Spinal cord (tissue), 10 donors: ENCODE measurements around the gene LRMDA. TPM values are rescaled to one million over a fixed set of nuclear protein-coding genes. Genes with fewer than 3 reads are reported as not detected.

Experiments
- DNase-seq, 6 donors: peaks; one replicate each; pipeline versions ENCODE4 v3.0.0 to v3.0.0-alpha.2; 2013 to 2015; ENCODE audit warnings: low spot score in 6 of 6, low read depth in 4 of 6
- H3K27ac ChIP-seq: one replicate; pipeline ENCODE4 v1.5.1; 2013; ENCODE audit warnings: low read depth, low read length, control low read depth
- H3K27me3 ChIP-seq: one replicate; pipeline ENCODE4 v1.6.1; 2013; ENCODE audit warnings: low read length; ENCODE audit not compliant: control insufficient read depth, insufficient read depth
- H3K36me3 ChIP-seq: one replicate; pipeline ENCODE4 v1.6.1; 2013; ENCODE audit warnings: low read length; ENCODE audit not compliant: control insufficient read depth, insufficient read depth
- H3K4me1 ChIP-seq: one replicate; pipeline ENCODE4 v1.6.1; 2013; ENCODE audit warnings: low read length; ENCODE audit not compliant: control insufficient read depth, insufficient read depth
- H3K4me3 ChIP-seq: one replicate; pipeline ENCODE4 v1.5.1; 2013; ENCODE audit warnings: low read depth, low read length, control low read depth
- H3K9me3 ChIP-seq: one replicate; pipeline ENCODE4 v1.6.1; 2013; ENCODE audit warnings: low read length; ENCODE audit not compliant: control insufficient read depth, insufficient read depth
- WGBS: methylation state at CpG from one replicate; pipeline ENCODE4 v1.1.5; 2013; ENCODE audit warnings: missing lambda C conversion rate; ENCODE audit not compliant: insufficient coverage; 5-methylcytosine and 5-hydroxymethylcytosine counted together
- polyA plus RNA-seq, 2 donors: library from polyadenylated mRNA; unstranded; fragments of 120-200 nt; gene quantifications; one replicate each; pipeline ENCODE4 v1.2.1, GENCODE V29; 2013; ENCODE audit not compliant: insufficient read length in 2 of 2
- total RNA-seq, 2 donors: library from RNA; depleted of rRNA in 1 of 2; stranded (reverse); fragments of 120-200 nt in 1 of 2; fragments of >200 nt in 1 of 2; gene quantifications; one replicate each; pipeline versions ENCODE4 v1.2.3 to v1.2.4, GENCODE V29; 2013 to 2014
- donor health status: healthy.

Gene LRMDA
- total and polyA plus RNA-seq, 4 donors, result 5.6 to 9.9 (median 7.2) TPM

GRCh38 chr10:75712242-75712880 lies 280.9 kb downstream of the LRMDA start:
- H3K4me1 ChIP-seq, result peaks cover 6% of the 10 kb centered on the region
- H3K4me3 ChIP-seq, result peak overlapping the region; percentile 9
- no peaks in the 10 kb centered on the region for H3K9me3 ChIP-seq
- peaks cover 4% of the 10 kb centered on the region for H3K27me3 ChIP-seq
- H3K27ac ChIP-seq, result no peak overlapping the region
- 7% methylated on average over 6 of the region's 22 CpGs for WGBS
- H3K36me3 ChIP-seq, result no peaks in the 10 kb centered on the region
- DNase-seq, result peak in 2 of 6 donors; percentile 37 to 71

DNA sequence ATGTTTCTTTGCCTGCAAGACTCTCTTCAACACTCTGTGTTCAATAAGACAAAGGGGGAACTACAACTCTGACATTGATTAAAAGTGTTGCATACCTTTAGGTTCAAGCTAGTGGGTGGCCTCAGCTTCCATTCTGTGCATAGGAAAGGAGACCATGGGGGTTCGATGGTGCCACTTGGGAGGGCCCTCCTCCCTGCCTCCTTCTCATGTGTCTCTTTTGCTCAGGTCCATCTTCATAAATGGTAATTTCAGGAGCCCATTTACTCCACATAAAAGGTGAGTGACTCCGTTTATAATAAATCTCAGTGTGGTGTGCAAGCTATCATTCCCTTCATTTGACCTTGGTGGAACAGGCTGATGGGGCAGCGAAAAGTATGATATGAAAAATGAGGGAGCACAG lies 285.1 kb downstream of the LRMDA start:
- Histone ChIP-seq H3K27me3 (peaks cover 4% of the 10 kb centered on the region), H3K9me3 (no peaks in the 10 kb centered on the region), H3K4me3 (no peak overlapping the region), H3K4me1 (peaks cover 6% of the 10 kb centered on the region), H3K36me3 (no peaks in the 10 kb centered on the region), H3K27ac (no peak overlapping the region)
- DNase-seq, result no peak
- WGBS, result no CpG with 5 or more reads among the region's 3 CpGs

GRCh38 chr10:75717126-75717916 lies 285.9 kb downstream of the LRMDA start:
- peaks cover 4% of the 10 kb centered on the region for H3K27me3 ChIP-seq
- 81% methylated on average over 7 of the region's 10 CpGs for WGBS
- no peak overlapping the region for H3K27ac ChIP-seq
- H3K4me1 ChIP-seq, result peaks cover 3% of the 10 kb centered on the region
- H3K9me3 ChIP-seq, result no peaks in the 10 kb centered on the region
- H3K4me3 ChIP-seq, result no peak overlapping the region
- H3K36me3 ChIP-seq, result no peaks in the 10 kb centered on the region
- peak in 1 of 6 donors; percentile 17 for DNase-seq

- H3K27me3 ChIP-seq, result peaks cover 2% of the 10 kb centered on the region
- H3K36me3 ChIP-seq, result no peaks in the 10 kb centered on the region
- DNase-seq, result peak in 1 of 6 donors; percentile 27
- no peak overlapping the region for H3K4me3 ChIP-seq
- no peak overlapping the region for H3K27ac ChIP-seq
- no peaks in the 10 kb centered on the region for H3K4me1 ChIP-seq
- no peaks in the 10 kb centered on the region for H3K9me3 ChIP-seq
These were observed 287.6 kb downstream of the LRMDA start for GRCh38 chr10:75718991-75719390.

DNA sequence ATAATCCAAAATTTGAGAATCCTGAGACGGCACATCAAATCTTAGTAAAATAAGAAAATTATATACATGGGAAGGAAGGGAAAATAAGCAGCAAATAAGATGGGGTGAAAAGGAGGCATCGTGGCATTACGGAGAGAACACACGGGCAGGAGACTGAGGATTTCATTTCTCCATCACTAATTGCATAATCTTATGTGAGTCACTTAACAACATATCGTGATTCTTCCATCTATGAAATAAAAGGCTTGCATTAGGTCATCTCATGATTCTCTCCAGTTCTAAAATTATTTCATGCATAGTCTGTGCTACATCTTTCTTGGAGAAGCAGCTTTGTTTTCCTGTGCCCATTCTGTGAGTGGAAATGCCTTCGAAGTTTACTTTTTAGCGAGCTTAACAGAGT lies 288.7 kb downstream of the LRMDA start:
- Histone ChIP-seq H3K27me3 (no peaks in the 10 kb centered on the region), H3K9me3 (no peaks in the 10 kb centered on the region), H3K27ac (no peak overlapping the region), H3K36me3 (no peaks in the 10 kb centered on the region), H3K4me3 (no peak overlapping the region), H3K4me1 (no peaks in the 10 kb centered on the region)
- 100% methylated on average over 2 of the region's 7 CpGs for WGBS
- DNase-seq, result no peak

GRCh38 chr10:75722020-75722419 lies 290.6 kb downstream of the LRMDA start:
- WGBS, result 67% methylated on average over 3 of the region's 4 CpGs
- Histone ChIP-seq H3K36me3 (no peaks in the 10 kb centered on the region), H3K9me3 (no peaks in the 10 kb centered on the region), H3K27me3 (peaks cover 1% of the 10 kb centered on the region), H3K4me1 (no peaks in the 10 kb centered on the region), H3K27ac (no peak overlapping the region), H3K4me3 (no peak overlapping the region)
- no peak for DNase-seq

DNA sequence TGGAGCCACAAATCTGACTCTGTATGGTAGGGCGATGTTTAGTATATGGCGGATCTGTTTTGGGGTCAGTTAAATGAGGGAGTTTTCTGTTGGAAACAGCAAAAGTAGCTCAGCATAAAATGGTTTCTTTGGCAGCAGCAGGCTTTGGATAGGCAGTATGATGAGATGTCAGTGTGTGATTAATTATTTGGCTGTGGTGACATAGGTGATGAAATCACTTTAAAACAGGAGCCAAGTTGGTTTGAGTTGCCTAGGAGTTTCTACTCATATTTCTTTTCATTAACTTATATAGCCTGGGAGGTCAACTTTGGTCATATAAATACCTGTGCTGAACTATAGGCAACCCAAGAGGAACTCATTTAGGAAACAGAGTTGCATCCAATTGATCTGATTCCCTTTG lies 291.2 kb downstream of the LRMDA start:
- H3K27ac ChIP-seq, result no peak overlapping the region
- no peak for DNase-seq
- H3K4me1 ChIP-seq, result no peaks in the 10 kb centered on the region
- no peaks in the 10 kb centered on the region for H3K36me3 ChIP-seq
- H3K9me3 ChIP-seq, result no peaks in the 10 kb centered on the region
- H3K4me3 ChIP-seq, result no peak overlapping the region
- WGBS, result 100% methylated on average over 2 of the region's 2 CpGs
- peaks cover 3% of the 10 kb centered on the region for H3K27me3 ChIP-seq

DNA sequence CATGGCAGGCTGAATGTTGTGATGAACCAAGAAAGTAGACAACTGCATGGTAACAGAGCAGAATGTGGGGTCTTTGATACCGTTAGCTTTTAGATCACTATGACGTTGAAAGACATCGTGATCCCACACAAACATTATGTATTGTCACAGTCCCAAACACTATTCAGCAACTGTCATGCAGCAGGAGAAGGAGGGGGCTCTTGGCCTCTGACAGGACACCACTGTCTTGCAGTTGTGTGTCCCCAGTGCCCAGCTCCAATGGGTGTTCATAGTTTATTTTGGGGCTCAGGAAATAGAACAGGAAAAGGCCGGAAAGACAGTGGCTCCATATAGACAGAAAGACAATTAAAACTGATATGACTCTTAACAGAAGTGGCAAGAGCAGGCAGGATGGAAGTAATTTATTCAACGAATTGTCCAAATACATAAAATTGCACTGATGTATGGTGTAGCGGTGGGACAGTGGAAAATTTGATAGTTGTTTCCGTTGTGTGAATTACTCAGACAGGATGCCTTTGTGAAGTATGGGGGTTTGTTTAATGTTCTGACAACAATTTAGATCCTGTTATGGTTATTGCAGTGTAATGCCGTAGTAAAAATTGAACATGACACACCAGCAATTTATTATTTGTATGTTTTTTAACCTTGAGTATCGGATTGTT lies 292.0 kb downstream of the LRMDA start:
- no peak for DNase-seq
- H3K27ac ChIP-seq, result no peak overlapping the region
- H3K36me3 ChIP-seq, result no peaks in the 10 kb centered on the region
- H3K9me3 ChIP-seq, result no peaks in the 10 kb centered on the region
- WGBS, result 95% methylated on average over 6 of the region's 9 CpGs
- H3K27me3 ChIP-seq, result peaks cover 5% of the 10 kb centered on the region
- H3K4me3 ChIP-seq, result no peak overlapping the region
- no peaks in the 10 kb centered on the region for H3K4me1 ChIP-seq

DNA sequence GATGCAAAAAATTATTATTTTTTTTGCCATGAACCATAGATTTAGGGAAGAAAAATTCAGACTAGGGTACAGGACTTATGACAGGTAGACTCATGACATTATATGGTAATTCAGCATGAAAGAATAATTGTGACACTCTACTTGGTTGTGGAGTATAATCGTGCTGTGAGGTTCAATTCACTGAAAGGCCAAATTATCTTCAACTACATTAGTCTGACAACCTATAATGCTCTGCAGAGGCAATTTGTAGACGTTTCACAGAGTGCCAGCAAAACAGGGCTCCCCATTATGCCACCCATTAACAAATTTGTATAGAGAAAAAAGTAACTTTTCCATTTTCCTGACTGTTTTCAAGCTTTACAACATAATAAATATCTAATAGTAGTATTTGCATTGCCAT lies 292.6 kb downstream of the LRMDA start:
- H3K27ac ChIP-seq, result no peak overlapping the region
- WGBS, result no CpG with 5 or more reads among the region's 2 CpGs
- H3K27me3 ChIP-seq, result peaks cover 5% of the 10 kb centered on the region
- H3K4me1 ChIP-seq, result no peaks in the 10 kb centered on the region
- DNase-seq, result no peak
- no peak overlapping the region for H3K4me3 ChIP-seq
- H3K36me3 ChIP-seq, result no peaks in the 10 kb centered on the region
- no peaks in the 10 kb centered on the region for H3K9me3 ChIP-seq
